Fibroblast of upper back skin (primary cell): ENCODE results near the gene RUBCN.
"Not testable (repeated sequence)": the region's sequence is repeated elsewhere in the genome, so short reads cannot be mapped to it uniquely, and the experiment has no call there.

Experiments used
- DNase-seq: peaks from one replicate; pipeline ENCODE4 v3.0.0-alpha.2; 2013

The RUBCN gene

DNA sequence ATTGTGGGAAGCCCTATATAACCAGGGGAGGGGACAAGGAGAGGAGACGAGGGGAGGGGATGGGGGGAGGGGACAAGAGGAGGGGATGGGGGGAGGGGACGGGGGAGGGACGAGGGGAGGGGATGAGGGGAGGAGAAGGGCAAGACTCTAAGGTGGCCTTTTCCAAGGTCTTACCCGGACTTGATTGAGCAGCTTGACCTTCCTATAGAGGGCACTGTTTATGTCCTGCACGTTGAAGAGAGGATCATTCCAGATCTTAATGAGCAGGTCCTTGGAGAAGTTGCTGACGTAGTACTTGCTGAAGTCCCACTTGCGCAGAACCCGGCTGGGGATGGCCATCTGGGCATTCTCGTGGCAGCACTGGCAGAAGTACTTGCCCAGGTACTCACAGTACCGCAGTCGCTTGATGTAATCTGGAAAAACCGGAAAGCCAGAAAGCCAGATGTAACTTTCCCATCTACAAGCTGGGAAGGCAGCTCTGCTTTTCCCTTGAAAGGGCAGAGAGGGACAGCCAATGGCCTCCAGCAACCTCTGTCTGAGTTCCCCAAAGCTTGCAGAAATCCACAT is 55.7 kb downstream of the RUBCN start:
- DNase-seq, result no peak

- no peak for DNase-seq
Measured at GRCh38 chr3:197675951-197676350, 60.8 kb downstream of the RUBCN start.

GRCh38 chr3:197675563-197675860 is 61.2 kb downstream of the RUBCN start:
- DNase-seq, result no peak

DNA sequence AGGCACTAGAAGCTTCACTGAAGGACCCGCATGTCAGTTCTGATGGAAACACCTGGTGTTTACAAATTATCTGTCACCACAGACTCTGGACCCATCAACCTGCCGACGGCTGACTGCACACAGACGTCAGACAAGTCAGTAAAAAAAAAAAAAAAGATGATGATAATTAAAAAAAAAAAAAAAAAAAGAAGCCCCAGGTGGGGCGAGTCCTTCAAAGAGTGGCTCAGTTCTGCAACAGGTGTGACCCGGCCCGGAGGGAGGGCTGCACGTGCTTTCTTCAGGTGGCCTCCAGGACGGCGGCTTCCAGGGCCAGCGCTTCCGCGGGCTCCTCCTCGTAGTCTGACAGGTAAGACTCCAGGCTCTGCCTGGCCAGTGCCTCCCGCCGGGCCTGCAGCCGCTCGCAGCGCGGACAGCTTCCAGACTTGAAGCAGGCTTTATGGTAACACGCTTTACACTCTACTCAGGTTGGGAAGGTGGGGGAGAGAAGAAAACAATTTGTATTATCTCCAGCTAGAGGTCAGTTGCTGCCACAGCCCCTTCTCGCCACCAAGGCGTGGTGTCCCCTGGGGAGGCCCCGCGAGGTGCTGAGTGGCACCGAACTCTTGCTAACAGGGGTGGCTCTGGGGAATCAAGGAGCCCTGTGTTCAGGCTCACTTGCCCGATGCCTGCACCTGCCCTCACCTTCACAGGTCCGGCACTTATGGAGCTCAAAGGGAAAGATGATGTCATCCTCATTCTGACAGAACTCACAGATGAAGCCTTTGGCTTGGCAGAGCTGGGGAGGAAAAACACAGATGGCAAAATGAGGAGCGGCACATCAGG is 61.8 kb downstream of the RUBCN start:
- no peak for DNase-seq

GRCh38 chr3:197673170-197673569 is 63.5 kb downstream of the RUBCN start:
- DNase-seq, result no peak

DNA sequence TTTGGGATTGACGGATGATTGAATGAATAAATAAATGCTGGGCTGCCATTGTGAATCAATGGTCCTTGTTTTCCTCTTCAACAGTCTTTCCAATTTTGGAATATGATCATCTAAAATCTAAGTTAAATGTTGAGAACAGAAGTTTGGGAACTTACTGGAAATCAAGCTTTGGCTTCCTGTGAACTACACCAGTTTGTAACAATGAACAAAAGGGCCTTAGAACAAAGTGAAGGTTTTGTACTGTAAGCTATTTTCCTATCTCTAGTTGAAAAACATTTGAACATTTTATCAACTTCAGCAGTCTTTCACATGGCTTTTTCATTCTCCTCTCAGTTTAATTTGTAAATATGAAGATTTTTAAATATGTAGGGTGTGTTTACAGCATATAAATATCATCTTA is 66.3 kb downstream of the RUBCN start:
- DNase-seq, result no peak

DNA sequence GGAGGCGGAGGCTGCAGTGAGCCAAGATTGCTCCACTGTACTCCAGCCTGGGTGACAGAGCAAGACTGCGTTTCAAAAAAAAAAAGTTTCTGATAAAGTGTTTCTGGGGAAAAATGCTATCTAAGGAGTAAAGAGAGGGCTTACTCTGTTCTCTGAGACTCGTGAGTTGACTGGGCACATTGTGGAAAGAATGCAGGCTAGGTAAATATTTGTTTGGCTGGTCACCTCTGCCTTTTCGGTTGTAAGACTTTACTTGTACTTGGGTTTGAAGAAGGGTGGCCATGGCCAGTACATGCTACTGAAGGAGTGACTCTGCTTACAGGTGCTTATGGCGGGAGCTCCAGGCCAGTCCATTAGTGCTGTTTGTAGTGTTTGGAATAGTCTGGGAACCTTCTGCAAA is 68.7 kb downstream of the RUBCN start:
- no peak for DNase-seq

- DNase-seq, result not testable (repeated sequence)
Measured at GRCh38 chr3:197667293-197667692, 69.4 kb downstream of the RUBCN start.

GRCh38 chr3:197666221-197666842 is 70.4 kb downstream of the RUBCN start:
- not testable (repeated sequence) for DNase-seq

DNA sequence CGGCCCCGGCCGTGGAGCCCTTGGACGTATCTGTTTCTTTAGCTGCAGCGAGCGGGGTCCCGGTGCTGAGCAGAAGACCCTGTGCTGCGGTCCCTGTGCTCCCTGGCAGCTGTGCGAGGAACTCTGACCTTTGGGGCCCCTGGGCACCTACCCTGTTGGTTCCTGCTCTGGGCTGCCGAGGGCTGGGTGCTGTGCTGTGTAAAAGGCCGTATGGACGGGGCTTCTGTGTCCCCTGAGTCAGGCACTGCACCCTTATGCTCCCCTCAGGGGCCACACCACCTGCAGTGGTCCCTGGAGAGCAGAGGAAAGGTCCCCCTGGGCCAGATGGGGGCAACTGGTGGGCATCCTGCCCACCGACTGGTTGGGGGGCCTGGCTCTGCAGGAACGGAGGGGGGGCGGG is 71.2 kb downstream of the RUBCN start:
- not testable (repeated sequence) for DNase-seq

GRCh38 chr3:197665142-197665491 is 71.6 kb downstream of the RUBCN start:
- DNase-seq, result not testable (repeated sequence)

GRCh38 chr3:197664414-197665141 is 72.1 kb downstream of the RUBCN start:
- DNase-seq, result not testable (repeated sequence)

GRCh38 chr3:197663367-197664140 is 73.2 kb downstream of the RUBCN start:
- DNase-seq, result not testable (repeated sequence)

DNA sequence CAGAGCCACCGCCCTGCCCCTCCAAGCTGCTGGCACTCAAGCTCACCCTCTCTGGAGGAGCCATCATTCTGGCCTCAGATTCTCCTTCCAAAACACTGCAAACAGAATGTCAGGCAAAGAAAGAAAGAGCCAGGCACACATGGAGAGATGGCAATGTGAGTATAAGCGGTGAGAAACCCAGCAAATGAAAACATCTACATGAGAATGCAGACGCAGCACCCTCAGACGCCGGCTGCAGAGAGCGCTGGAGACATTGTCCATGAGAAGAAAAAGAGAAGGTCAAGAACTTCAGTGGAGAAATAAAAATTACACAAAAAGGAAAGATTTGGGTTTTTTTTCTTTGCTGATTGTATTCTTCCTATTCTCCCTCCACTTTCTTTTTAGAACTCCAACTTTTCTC is 74.4 kb downstream of the RUBCN start:
- DNase-seq, result not testable (repeated sequence)

DNA sequence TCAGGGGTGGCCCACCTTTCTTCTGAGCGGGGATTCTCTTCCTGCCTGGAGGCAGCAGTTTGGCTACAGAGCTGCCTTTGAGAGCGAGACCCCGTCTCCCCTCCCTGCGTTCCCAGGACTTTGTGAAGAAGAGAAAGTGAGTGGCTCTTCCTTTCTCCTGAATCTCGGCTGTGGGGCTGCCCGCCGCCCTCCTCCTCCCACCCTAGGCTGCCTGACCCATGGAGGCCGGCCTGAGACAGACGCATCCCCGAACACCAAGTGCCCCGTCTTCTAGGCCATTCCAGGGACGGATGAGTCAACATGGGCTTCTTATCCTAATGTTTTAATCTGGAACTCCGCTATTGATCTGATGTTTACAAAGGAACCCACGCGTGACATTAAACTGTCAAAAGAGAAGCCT is 74.8 kb downstream of the RUBCN start:
- DNase-seq, result not testable (repeated sequence)

DNA sequence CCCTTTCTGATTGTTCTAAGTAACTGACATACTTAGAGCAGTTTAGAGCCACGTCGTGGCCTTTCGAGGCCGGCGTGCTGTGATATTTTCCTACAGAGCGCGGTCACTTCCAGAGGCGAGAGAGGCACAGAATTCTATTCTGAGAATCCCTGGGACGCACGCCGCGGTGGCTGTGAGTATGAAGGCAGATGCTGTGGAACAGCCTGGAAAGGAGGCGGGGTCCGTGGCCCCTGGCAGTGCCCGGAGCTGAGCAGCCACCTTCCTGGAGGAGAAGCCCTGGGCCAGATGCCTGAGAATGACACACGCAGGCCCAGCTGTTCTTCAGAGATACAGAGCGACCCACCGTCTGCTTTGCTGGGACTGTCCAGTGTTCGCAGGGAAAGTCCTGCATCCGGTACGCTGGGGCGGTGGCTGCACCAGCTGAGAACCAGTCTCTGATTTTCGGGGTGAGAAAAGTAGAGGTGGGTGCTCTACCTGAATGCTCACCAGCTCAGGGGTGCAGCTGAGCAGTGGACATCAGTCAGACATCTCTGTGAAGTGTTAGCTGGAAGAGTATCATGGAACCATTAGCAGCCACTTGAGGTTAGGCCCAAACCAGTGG is 75.4 kb downstream of the RUBCN start:
- DNase-seq, result not testable (repeated sequence)

DNA sequence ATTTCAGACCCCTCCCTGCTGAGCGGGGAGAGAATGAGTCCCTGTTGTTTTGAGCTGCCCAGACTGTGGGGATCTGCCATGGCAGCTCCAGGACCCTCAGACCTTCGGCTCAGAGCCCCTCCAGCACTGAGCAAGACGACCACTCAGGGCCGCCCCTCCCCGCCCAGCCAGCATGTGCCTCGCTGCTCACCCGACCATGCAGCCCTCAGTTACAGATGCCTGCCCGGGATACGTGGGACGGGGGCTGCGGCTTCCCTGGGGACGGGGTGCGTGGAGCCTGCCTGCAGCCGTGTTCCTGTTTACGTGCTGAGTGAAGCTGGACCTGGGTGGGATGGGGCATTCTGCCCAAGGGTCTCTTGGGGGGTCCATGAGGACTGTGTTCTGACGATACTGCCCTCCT is 77.0 kb downstream of the RUBCN start:
- not testable (repeated sequence) for DNase-seq

DNA sequence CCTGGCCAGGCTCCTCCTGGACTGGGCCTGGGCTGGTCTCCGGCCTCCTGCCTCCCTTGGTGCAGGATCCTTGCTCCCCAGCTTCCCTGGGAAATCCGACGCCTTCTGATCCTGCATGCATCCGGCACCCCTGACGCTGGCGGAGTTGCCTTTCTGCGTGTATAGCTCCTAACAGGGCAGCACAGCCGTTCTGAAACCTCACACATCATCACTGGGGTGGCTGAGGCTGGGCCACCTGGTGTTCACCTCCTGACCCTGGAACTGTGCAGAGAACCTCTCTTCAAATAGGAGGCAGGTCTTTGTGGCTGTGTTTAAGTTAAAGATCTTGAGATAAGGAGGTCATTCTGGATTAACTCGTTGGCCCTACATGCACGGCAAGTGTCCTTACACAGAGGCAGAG is 77.6 kb downstream of the RUBCN start:
- DNase-seq, result not testable (repeated sequence)

GRCh38 chr3:197658706-197659105 is 78.0 kb downstream of the RUBCN start:
- not testable (repeated sequence) for DNase-seq

DNA sequence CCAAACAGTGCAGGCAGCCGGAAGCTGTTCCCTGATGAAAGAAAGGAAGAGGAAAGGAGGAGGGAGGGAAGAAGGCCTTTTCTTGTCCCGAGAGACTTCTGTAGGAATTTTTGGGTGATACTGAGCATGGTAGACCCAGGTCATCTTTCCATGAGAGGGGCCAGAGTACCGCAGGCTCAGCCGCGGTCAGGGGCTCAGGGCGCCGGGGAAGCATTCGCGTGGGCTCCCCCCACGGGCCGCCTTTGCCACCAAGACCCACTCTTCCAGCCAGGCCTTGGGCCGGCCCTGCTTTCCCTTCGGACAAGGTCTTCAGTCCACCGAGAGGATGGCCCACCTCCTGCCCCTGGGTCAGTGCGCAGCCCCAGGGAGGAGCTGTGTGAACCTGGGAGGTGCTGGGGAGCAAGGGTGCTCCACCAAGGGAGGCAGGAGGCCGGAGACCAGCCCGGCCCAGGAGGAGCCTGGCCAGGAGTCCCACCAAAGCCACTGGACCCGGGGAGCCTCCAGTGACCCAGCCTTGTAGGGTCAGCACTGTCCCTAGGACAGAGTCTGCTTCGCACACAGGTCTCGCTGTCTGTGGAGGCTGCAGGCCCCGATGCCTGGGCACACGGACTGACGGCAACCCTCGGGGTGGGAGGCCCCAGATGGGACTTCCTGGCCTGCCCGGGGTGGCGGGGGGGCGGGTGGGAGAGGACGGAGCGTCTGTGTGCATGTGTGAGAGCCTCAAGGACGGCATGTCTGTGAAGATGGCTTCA is 79.0 kb downstream of the RUBCN start:
- DNase-seq, result not testable (repeated sequence)

GRCh38 chr3:197656960-197657359 is 79.7 kb downstream of the RUBCN start:
- not testable (repeated sequence) for DNase-seq

GRCh38 chr3:197656129-197656528 is 80.6 kb downstream of the RUBCN start:
- not testable (repeated sequence) for DNase-seq
